NCI-H345 (cell line): Measurements from ENCODE around the gene DNAH14.
"Not testable (repeated sequence)": the region's sequence is repeated elsewhere in the genome, so short reads cannot be mapped to it uniquely, and the experiment has no call there.

Experiments used
- DNase-seq: peaks from one replicate; lab custom pipeline; 2025; lab: John Stamatoyannopoulos, UW

The DNAH14 gene

DNA sequence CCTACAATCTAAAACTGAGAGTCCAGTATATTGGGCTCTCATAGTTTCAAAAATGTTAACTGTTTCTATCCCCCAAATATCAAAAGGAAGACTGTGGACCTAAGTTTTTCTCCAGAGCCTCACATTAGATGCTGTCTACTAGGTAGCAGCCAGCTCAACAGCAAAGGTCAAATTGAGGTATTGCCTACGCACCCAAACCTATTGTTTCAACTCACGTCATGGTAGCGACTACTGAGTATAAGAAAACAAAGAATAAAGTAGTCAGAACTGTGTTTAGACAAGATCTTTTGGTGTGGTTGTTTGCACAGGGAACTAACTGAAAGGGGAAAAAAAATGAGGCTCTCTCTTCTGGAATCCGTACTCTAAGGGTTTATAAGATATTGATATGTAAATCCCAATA lies 325.2 kb downstream of the DNAH14 start:
- DNase-seq, result no peak

DNA sequence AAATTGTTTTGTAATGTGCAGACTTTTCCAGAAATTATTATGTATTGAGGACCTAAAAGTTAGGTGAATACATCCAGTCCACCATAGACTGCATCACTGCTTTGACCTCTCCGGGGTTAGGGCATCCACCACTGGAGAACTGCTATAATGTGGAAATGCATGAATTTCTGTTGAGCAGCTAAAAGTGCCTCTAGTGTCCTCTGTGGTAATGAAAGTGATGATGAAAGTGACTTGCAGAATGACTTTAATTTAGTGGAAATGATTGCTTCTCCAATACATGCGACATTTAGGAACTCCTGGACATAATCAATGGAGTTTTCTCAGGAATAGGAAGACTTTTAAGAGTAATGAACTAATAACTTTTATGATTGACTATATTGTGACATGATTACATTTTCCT lies 327.6 kb downstream of the DNAH14 start:
- DNase-seq, result no peak

- DNase-seq, result no peak
These were observed 329.3 kb downstream of the DNAH14 start for GRCh38 chr1:225258811-225259210.

- no peak for DNase-seq
These were observed 330.1 kb downstream of the DNAH14 start for GRCh38 chr1:225259542-225259941.

- no peak for DNase-seq
These were observed 330.8 kb downstream of the DNAH14 start for GRCh38 chr1:225260319-225260718.

GRCh38 chr1:225277445-225277844 lies 348.0 kb downstream of the DNAH14 start:
- no peak for DNase-seq

- no peak for DNase-seq
These were observed 351.1 kb downstream of the DNAH14 start for GRCh38 chr1:225280563-225280962.

DNA sequence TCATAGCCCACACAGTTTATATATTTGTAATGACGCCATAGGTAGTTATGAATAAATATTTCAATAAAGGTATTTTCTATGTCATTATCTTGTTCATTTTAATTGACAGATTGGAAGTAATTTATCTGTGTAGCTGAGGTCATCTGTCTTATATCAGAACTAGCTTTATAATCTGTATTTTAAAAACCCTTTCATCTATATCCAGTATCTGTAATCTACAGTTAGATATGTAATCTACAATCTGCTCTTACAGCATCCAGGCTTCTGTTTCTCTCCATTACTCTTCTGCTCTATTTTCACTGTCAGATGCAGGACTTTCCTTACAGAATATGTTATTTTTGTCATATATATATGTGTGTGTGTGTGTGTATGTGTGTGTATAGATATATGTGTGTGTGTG lies 360.8 kb downstream of the DNAH14 start:
- DNase-seq, result no peak

- DNase-seq, result no peak
These were observed 370.1 kb downstream of the DNAH14 start for GRCh38 chr1:225299624-225300023.

DNA sequence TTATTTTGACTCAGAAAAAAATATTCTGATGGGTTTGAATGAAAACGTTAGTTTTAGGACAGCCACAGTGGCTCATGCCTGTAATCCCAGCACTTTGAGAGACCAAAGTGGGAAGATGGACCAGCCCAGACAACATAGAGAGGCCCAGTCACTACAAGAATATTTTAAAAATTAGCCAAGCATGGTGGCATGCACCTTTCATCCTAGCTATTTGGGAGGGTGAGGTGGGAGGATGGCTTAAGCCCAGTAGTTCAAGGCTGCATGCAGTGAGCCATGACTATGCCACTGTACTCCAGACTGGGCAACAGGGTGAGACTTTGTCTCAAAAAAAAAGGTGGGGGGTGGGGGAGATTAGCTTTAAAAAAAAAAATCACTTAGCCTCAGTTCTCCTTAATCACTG lies 370.9 kb downstream of the DNAH14 start:
- DNase-seq, result no peak

DNA sequence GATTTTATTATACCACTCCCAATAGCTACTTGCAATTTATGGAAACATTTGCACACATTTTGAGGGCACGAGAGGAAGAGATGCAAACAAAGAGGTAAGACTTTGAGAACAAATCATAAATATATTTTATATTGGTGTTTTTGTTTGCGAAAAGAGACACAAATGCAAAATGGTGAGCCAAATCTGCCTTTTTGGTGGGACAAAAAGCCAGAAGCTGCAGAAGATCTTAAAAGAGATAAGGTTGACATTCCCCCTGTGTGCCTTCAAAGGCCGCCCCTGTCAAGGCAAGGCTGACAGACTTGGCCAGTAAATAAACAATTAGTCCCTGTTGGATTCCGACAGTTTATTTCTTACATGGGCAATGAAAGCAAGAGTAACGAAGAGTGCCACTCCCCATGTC lies 375.5 kb downstream of the DNAH14 start:
- no peak for DNase-seq

DNA sequence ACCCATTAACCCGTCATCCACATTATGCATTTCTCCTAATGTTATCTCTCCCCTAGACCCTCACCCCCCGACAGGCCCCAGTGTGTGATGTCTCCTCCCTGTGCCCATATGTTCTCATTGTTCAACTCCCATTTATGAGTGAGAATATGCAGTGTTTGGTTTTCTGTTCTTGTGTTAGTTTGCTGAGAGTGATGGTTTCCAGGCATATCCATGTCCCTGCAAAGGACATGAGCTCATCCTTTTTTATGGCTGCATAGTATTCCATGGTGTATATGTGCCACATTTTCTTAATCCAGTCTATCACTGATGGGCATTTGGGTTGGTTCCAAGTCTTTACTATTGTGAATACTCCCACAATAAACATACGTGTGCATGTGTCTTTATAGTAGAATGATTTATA lies 381.1 kb downstream of the DNAH14 start:
- not testable (repeated sequence) for DNase-seq

GRCh38 chr1:225318706-225319575 lies 389.5 kb downstream of the DNAH14 start:
- DNase-seq, result peak; percentile 55

- DNase-seq, result no peak
These were observed 390.4 kb downstream of the DNAH14 start for GRCh38 chr1:225319871-225320270.

DNA sequence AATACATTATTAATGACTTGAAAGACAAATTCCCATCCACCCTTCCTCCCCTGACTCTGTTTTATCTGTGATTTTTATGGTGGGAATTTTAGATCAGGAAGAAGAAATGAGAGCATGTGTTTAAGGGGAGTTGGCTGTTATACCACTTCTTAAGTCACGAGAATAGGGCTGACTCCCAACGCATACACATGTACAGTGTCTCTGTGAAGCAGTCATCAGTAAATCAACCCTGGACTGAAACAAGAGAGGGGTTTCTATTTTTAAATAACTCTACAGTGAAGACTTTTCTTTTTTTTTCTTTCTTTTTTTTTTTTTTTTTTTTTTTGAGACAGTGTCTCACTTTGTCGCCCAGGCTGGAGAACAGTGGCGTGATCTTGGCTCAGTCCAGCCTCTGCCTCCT lies 392.3 kb downstream of the DNAH14 start:
- no peak for DNase-seq

DNA sequence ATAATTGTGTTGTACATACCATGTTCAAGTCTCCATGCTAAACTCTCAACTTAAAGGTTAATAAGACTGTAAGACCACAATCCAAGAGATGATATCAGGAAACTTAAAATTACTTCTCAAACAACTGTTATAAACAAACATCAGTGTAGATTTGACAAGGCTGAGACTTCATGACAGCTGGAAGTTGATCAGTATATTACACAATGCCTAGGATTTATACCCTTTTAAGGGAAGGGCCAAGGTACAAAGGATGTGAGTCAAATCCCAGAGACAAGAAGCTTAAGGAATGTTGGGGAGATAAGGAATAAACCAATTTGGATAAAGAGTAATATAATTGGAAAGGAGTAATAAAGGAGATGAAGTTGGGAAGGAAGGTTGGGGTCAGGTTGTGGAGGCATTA lies 399.6 kb downstream of the DNAH14 start:
- DNase-seq, result no peak

GRCh38 chr1:225329996-225330395 lies 400.5 kb downstream of the DNAH14 start:
- not testable (repeated sequence) for DNase-seq

DNA sequence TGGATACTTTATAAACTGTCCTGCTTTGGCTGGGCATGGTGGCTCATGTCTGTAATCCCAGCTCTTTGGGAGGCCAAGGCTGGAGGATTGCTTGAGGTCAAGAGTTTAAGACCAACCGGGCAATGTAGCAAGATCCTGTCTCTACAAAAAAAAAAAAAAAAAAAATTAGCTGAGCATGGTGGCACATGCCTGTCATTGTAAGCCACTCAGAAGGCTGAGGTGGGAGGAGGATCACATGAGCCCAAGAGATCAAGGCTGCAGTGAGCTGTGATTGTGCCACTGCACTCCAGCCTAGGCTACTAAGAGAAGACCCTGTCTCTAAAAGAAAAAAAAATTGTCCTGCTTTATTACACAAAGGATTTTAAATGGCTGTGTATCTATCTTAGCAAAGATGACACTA lies 403.2 kb downstream of the DNAH14 start:
- DNase-seq, result no peak

DNA sequence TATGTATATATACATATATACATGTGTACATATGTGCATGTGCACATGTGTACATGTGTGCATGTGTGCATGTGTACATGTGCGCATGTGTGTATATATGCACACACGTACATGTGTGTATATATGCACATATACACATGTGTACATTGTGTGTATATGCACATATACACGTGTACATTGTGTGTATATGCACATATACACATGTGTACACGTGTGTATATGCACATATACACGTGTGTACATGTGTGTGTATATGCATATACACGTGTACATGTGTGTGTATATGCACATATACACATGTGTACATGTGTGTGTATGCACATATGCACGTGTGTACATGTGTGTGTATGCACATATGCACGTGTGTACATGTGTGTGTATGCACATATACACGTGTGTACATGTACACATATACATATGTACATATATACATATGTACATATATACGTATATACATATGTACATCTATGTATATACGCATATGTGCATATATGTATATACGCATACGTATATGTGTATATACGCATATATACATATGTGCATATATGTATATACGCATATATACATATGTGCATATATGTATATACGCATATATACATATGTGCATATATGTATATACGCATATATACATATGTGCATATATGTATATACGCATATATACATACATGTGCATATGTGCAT lies 405.8 kb downstream of the DNAH14 start:
- DNase-seq, result not testable (repeated sequence)

DNA sequence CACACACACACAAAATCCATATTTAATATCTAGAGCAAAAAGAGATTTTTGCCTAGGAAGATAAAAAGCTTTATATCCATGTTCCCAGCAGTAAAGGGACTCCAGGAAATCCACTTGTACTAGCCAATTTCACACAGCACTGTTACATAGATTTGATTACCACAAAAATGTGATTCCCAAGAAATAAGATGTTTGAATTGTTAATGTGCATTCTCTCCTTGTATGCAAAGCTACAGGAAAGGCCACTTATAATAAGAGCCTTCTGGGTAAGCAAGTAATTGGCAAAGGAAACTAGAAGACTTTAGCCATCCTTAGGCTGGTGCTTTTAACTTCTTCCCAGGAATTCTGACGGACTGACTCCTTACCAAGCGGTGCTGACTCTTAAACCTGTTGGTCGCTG lies 409.1 kb downstream of the DNAH14 start:
- no peak for DNase-seq

- DNase-seq, result no peak
These were observed 412.2 kb downstream of the DNAH14 start for GRCh38 chr1:225341642-225342041.

DNA sequence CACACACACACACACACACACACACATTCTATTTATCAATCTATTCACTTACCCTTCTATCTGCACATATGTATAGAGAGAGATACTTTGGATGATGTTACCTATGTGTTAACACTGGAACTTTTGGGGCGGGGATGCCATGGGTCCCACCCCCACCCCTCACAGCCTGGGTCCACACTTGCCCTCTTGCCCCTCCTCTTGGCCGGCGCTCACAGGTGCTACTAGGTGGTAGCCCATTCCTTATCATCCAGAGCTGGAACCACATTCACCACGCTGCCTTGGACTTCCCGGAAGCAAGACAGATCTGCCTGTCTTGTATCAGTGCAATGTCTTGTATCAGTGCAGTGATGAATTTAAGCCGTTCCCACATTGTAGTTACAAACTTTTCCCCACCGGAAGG lies 413.2 kb downstream of the DNAH14 start:
- DNase-seq, result no peak

- DNase-seq, result no peak
These were observed 414.1 kb downstream of the DNAH14 start for GRCh38 chr1:225343618-225344017.
